Glutamatergic neuron (in vitro differentiated cells): Measurements from ENCODE around the gene CRHBP. TPM values are rescaled to one million over a fixed set of nuclear protein-coding genes. Genes with fewer than 3 reads are reported as not detected.

Source experiments
- DNase-seq: peaks from one replicate; pipeline ENCODE4 v3.0.0; 2022
- H3K27ac Mint-ChIP-seq: one replicate; pipeline ENCODE4 v1.8.0; 2020; ENCODE audit warnings: mild to moderate bottlenecking, mixed read lengths, inconsistent platforms; ENCODE audit not compliant: unreplicated experiment
- H3K27me3 Mint-ChIP-seq: one replicate; pipeline ENCODE4 v1.8.0; 2020; ENCODE audit warnings: mild to moderate bottlenecking, moderate library complexity, mixed read lengths, inconsistent platforms; ENCODE audit not compliant: unreplicated experiment
- H3K36me3 Mint-ChIP-seq: one replicate; pipeline ENCODE4 v1.8.0; 2020; ENCODE audit warnings: mild to moderate bottlenecking, mixed read lengths, inconsistent platforms; ENCODE audit not compliant: unreplicated experiment
- H3K4me1 Mint-ChIP-seq: one replicate; pipeline ENCODE4 v1.8.0; 2020; ENCODE audit warnings: mild to moderate bottlenecking, low read depth, mixed read lengths, inconsistent platforms; ENCODE audit not compliant: unreplicated experiment
- H3K4me3 Mint-ChIP-seq: one replicate; pipeline ENCODE4 v1.8.0; 2020; ENCODE audit warnings: mild to moderate bottlenecking, mixed read lengths, inconsistent platforms; ENCODE audit not compliant: unreplicated experiment
- H3K9me3 Mint-ChIP-seq: one replicate; pipeline ENCODE4 v1.8.0; 2020; ENCODE audit warnings: mild to moderate bottlenecking, moderate library complexity, mixed read lengths, inconsistent platforms; ENCODE audit not compliant: unreplicated experiment
- CTCF ChIP-seq: fragments of 200-600 bp; sonication (generic); IDR thresholded peaks from one replicate; pipeline ENCODE4 v1.5.0; 2021; ENCODE audit not compliant: partially characterized antibody, unreplicated experiment
- total RNA-seq: library from RNA; stranded (reverse); fragmentation: NEBNext Ultra II Directional; extraction: Animal tissue kit (Norgen Biotek cat#: 25700); gene quantifications from one replicate; pipeline ENCODE4 v1.2.1, GENCODE V29; 2021; ENCODE audit not compliant: unreplicated experiment

The CRHBP gene
- total RNA-seq, 1 donor from 2014 or later = not detected

GRCh38 chr5:76958991-76959767, 6.3 kb downstream of the CRHBP start:
- no peak for DNase-seq
- Mint-ChIP-seq H3K36me3 (no peaks in the 10 kb centered on the region), H3K4me3 (no peak overlapping the region), H3K4me1 (no peaks in the 10 kb centered on the region), H3K27ac (no peak overlapping the region), H3K27me3 (no peaks in the 10 kb centered on the region), H3K9me3 (peaks cover 2% of the 10 kb centered on the region)
- no peak for TF ChIP-seq CTCF

GRCh38 chr5:76960004-76960625, 7.3 kb downstream of the CRHBP start:
- no peaks in the 10 kb centered on the region for H3K27me3 Mint-ChIP-seq
- no peak overlapping the region for H3K4me3 Mint-ChIP-seq
- H3K9me3 Mint-ChIP-seq = peaks cover 2% of the 10 kb centered on the region
- H3K36me3 Mint-ChIP-seq = no peaks in the 10 kb centered on the region
- no peak overlapping the region for H3K27ac Mint-ChIP-seq
- no peaks in the 10 kb centered on the region for H3K4me1 Mint-ChIP-seq
- DNase-seq = no peak
- no peak for TF ChIP-seq CTCF

GRCh38 chr5:76964060-76964459, 11.2 kb downstream of the CRHBP start:
- H3K36me3 Mint-ChIP-seq = no peaks in the 10 kb centered on the region
- no peaks in the 10 kb centered on the region for H3K4me1 Mint-ChIP-seq
- TF ChIP-seq CTCF = no peak
- no peak overlapping the region for H3K4me3 Mint-ChIP-seq
- H3K27me3 Mint-ChIP-seq = no peaks in the 10 kb centered on the region
- no peak overlapping the region for H3K27ac Mint-ChIP-seq
- peaks cover 2% of the 10 kb centered on the region for H3K9me3 Mint-ChIP-seq
- DNase-seq = no peak

GRCh38 chr5:76971511-76971910, 18.7 kb downstream of the CRHBP start:
- no peaks in the 10 kb centered on the region for H3K9me3 Mint-ChIP-seq
- no peak overlapping the region for H3K27ac Mint-ChIP-seq
- peaks cover 2% of the 10 kb centered on the region for H3K27me3 Mint-ChIP-seq
- no peak for TF ChIP-seq CTCF
- H3K4me1 Mint-ChIP-seq = no peaks in the 10 kb centered on the region
- no peak overlapping the region for H3K4me3 Mint-ChIP-seq
- no peak for DNase-seq
- H3K36me3 Mint-ChIP-seq = no peaks in the 10 kb centered on the region

- Mint-ChIP-seq H3K4me3 (no peak overlapping the region), H3K27me3 (peaks cover 2% of the 10 kb centered on the region)
- TF ChIP-seq CTCF = no peak
Observed at GRCh38 chr5:76972689-76973088, 19.8 kb downstream of the CRHBP start.

More at GRCh38 chr5:76972689-76973088, 19.8 kb downstream of the CRHBP start:
- Mint-ChIP-seq H3K4me1 (no peaks in the 10 kb centered on the region), H3K27ac (no peak overlapping the region), H3K9me3 (no peaks in the 10 kb centered on the region), H3K36me3 (no peaks in the 10 kb centered on the region)
- DNase-seq = no peak
